A549 treated with CpdA at 1 μM for 4 hours (cell line): ENCODE results near the gene DDX28. TPM values are rescaled to one million over a fixed set of nuclear protein-coding genes. Genes with fewer than 3 reads are reported as not detected.

Source experiments
- total RNA-seq: library from RNA; stranded (reverse); fragments of 200-300 nt; extraction: Qiagen RNA extraction; gene quantifications from 5 replicates; pipeline ENCODE4 v1.2.3, GENCODE V29; 2022; ENCODE audit warnings: low read depth

Gene DDX28
- total RNA-seq, result 16.6 to 21.2 TPM (median 20.2 TPM) in 5 replicates

GRCh38 chr16:68022728-68023537 is at the start of gene DDX28, which contains the start of gene DUS2:
Gene DDX28, minus strand, starts transcription at chr16:68023232. Its CDS starts 30 bp downstream, at chr16:68023202.
Gene DUS2, plus strand, starts transcription at chr16:68023284. Its CDS starts 14,740 bp downstream, at chr16:68038024.

GRCh38 chr16:68015681-68016080 is 7.4 kb downstream of the DDX28 start, which contains the start of gene DPEP2NB:
Gene DPEP2NB, minus strand, starts transcription at chr16:68015911. Its CDS starts 141 bp downstream, at chr16:68015770.

DNA sequence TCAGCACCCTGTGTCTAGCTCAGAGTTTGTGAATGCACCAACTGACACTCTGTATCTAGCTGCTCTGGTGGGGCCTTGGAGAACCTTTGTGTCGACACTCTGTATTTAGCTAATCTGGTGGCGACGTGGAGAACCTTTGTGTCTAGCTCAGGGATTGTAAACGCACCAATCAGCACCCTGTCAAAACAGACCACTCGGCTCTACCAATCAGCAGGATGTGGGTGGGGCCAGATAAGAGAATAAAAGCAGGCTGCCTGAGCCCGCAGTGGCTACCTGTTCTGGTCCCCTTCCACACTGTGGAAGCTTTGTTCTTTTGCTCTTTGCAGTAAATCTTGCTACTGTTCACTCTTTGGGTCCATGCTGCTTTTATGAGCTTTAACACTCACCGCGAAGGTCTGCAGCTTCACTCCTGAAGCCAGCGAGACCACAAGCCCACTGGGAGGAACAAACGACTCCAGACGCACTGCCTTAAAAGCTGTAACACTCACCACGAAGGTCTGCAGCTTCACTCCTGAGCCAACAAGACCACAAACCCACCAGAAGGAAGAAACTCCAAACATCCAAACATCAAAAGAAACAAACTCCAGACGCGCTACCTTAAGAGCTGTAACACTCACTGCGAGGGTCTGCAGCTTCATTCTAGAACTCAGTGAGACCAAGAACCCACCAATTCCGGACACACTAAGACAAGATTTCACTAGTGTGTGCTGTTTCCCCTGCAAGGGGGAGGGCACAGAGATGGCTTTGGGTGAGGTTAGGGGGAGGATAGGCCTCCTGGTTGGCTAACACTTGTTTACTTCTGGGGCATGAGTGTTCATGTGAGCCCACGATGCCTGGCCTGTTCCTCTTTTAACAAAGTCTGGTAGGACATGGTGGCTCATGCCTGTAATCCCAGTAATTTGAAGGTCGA is 24.0 kb downstream of the DDX28 start, which contains the start of gene DPEP2:
TSS of gene DPEP2 (minus strand) at position 706 of the 910 bp plus-strand sequence. CDS start 6,272 bp downstream, outside the sequence.

GRCh38 chr16:67979955-67980678 is 42.9 kb downstream of the DDX28 start, which contains the start of gene DPEP3:
Gene DPEP3, minus strand, starts transcription at chr16:67980499. Its CDS starts 119 bp downstream, at chr16:67980380.

Other genes with a start within 250 kb of the DDX28 start
- 8.7 to 9.8 TPM (median 9.2 TPM) in 5 replicates for gene RANBP10, start 216.7 kb downstream of the DDX28 start, total RNA-seq
- gene TSNAXIP1, start 216.3 kb downstream of the DDX28 start, total RNA-seq, result 0.35 to 0.83 TPM (median 0.43 TPM) in 5 replicates
- 24.7 to 45.1 TPM (median 42.2 TPM) in 5 replicates for gene THAP11, start 180.9 kb downstream of the DDX28 start, total RNA-seq
- 231 to 244 TPM (median 242 TPM) in 5 replicates for gene NUTF2, start 176.3 kb downstream of the DDX28 start, total RNA-seq
- 26.9 to 31.8 TPM (median 29.8 TPM) in 5 replicates for gene CENPT, start 175.5 kb downstream of the DDX28 start, total RNA-seq
- gene EDC4, start 150.2 kb downstream of the DDX28 start, total RNA-seq, result 58.5 to 70.6 TPM (median 64.6 TPM) in 5 replicates
- gene NRN1L, start 138.3 kb downstream of the DDX28 start, total RNA-seq, result 0.17 to 0.29 TPM in 2 of 5 replicates, not detected in the others
- gene PSKH1, start 130.0 kb downstream of the DDX28 start, total RNA-seq, result 11.6 to 18.1 TPM (median 15.8 TPM) in 5 replicates
- 1.6 to 2.7 TPM (median 1.8 TPM) in 5 replicates for gene CTRL, start 91.4 kb downstream of the DDX28 start, total RNA-seq
- gene PSMB10, start 86.4 kb downstream of the DDX28 start, total RNA-seq, result 37.4 to 55.9 TPM (median 50.3 TPM) in 5 replicates
- 4.9 to 10.8 TPM (median 9.3 TPM) in 5 replicates for gene LCAT, start 79.1 kb downstream of the DDX28 start, total RNA-seq
- gene SLC12A4, start 54.6 kb downstream of the DDX28 start, total RNA-seq, result 19.7 to 30.7 TPM (median 26.2 TPM) in 5 replicates
- gene DPEP3, start 42.7 kb downstream of the DDX28 start, total RNA-seq, result not detected in 5 replicates
- gene DPEP2, start 23.7 kb downstream of the DDX28 start, total RNA-seq, result not detected in 5 replicates
- gene DPEP2NB, start 7.3 kb downstream of the DDX28 start, total RNA-seq, result not detected in 5 replicates
- 15.3 to 18.9 TPM (median 17.7 TPM) in 5 replicates for gene DUS2, start 52 bp upstream of the DDX28 start, total RNA-seq
- gene NFATC3, start 62.1 kb upstream of the DDX28 start, total RNA-seq, result 14.4 to 16.1 TPM (median 15.7 TPM) in 5 replicates
- 0.05 to 0.21 TPM (median 0.12 TPM) in 4 of 5 replicates, not detected in the other for gene ESRP2, start 212.9 kb upstream of the DDX28 start, total RNA-seq
- 12.4 to 17.4 TPM (median 14.5 TPM) in 5 replicates for gene PLA2G15, start 222.1 kb upstream of the DDX28 start, total RNA-seq
- 31.9 to 34.2 TPM (median 32.5 TPM) in 5 replicates for gene SLC7A6, start 241.3 kb upstream of the DDX28 start, total RNA-seq